Activated CD4-positive, alpha-beta T cell treated with anti-CD3 and anti-CD28 coated beads for 4 hours (primary cell): ENCODE data around the gene ESYT1.
A peak's percentile ranks its signal among the peaks of the same experiment; 100 is the strongest.
"Not testable (repeated sequence)": the region's sequence is repeated elsewhere in the genome, so short reads cannot be mapped to it uniquely, and the experiment has no call there.

Source experiments
- DNase-seq, 2 donors: peaks; one replicate each; pipeline ENCODE4 v3.0.0-alpha.2; 2020

Gene ESYT1

DNA sequence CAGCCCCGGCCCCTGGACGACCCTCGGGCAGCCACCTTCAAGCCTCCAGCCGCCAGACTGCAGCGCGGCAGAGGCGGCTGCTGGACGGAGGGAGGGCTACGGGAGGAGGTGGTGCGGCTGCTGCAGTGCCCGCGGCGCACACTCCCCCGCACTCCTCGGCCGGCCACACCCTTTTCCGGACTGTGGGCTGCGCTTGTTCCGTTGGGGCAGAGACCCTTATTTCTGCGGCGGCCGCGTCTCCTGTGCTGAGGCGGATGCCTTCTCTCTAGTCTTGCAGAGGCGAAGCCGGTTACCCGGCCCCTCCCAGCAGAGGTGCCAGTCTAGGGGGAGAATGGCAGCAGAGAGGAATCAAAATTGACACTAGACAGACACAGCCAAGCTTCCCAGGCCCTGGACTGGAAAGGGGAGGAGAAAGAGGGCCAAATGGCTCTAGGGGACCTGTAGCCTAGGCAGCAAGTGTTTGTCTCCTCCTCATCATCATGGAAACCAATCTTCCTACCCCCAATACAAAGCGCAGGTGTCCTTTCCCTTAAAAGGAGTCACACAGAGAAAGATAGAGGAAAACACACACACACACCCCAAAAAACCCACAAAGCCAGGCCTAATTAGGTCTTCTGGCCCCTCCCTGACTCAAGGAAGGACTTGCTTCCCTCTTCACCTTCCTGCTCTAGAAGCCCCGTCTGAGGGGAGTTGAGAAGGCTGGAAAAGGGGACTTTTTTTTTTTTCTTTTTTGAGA, 1.3 kb downstream of the ESYT1 start:
- DNase-seq: peak; percentile 58 to 69

- no peak for DNase-seq
These were observed 2.0 kb downstream of the ESYT1 start for GRCh38 chr12:56129942-56130495.

- no peak for DNase-seq
These were observed 2.8 kb downstream of the ESYT1 start for GRCh38 chr12:56130876-56131275.

- DNase-seq: no peak
These were observed 6.8 kb downstream of the ESYT1 start for GRCh38 chr12:56134897-56135296.

- no peak for DNase-seq
These were observed 9.9 kb downstream of the ESYT1 start for GRCh38 chr12:56137853-56138571.

DNA sequence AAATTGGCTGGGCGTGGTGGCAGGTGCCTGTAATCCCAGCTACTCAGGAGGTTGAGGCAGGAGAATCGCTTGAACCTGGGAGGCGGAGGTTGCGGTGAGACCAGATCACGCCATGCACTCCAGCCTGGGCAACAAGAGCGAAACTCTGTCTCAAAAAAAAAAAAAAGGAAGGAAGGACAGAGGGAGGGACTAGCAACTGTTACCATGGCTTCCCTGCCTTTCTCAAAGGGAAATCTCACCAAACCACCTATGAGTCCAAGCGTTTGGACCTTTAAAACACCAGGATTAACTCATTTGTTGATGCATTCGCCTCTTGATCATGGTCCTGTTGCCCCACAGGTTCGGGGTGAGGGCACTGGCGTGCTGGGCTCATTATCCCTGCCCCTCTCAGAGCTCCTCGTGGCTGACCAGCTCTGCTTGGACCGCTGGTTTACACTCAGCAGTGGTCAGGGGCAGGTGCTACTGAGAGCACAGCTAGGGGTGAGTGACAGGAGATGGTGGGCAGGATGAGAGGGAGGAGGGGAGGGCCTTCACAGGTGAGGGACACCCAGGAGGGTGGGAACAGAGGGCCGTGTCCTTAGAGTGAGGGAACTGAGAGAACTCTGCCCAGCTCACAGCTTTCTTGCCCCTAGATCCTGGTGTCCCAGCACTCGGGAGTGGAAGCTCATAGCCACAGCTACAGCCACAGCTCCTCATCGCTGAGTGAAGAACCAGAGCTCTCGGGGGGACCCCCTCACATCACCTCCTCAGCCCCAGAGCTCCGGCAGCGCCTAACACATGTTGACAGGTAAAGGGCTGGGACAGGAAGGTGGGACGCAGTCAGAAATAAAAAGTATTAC, 14.1 kb downstream of the ESYT1 start:
- DNase-seq: no peak

- no peak for DNase-seq
These were observed 15.2 kb downstream of the ESYT1 start for GRCh38 chr12:56143217-56143616.

GRCh38 chr12:56143870-56144269, 15.8 kb downstream of the ESYT1 start:
- DNase-seq: no peak

- no peak for DNase-seq
These were observed 17.1 kb downstream of the ESYT1 start for GRCh38 chr12:56145217-56145616.

GRCh38 chr12:56146492-56147460, 18.7 kb downstream of the ESYT1 start:
- no peak for DNase-seq

GRCh38 chr12:56150563-56150962, 22.5 kb downstream of the ESYT1 start:
- no peak for DNase-seq

DNA sequence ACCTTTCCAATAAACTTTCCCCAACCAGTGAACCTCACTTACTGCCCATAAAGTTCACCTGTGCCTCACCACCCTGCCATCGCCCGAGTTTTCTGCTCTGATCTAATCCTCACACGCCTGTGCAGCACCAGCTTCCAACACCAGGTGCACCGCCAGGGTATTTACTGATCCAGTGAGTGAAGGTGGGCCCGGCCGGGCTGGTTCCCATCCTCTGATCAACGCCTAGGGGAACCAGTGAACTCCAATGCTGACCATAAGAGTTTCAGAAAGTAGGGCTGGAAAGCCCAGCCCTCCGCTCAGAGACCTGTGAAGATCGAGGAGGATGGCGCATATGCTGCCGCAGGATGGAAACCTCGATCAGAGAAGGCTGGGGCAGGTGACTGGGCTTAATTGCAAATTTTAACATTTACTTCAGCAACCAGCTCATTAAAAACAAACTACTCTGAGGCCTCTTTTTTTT, 23.6 kb downstream of the ESYT1 start:
- DNase-seq: peak; percentile 65 to 70

DNA sequence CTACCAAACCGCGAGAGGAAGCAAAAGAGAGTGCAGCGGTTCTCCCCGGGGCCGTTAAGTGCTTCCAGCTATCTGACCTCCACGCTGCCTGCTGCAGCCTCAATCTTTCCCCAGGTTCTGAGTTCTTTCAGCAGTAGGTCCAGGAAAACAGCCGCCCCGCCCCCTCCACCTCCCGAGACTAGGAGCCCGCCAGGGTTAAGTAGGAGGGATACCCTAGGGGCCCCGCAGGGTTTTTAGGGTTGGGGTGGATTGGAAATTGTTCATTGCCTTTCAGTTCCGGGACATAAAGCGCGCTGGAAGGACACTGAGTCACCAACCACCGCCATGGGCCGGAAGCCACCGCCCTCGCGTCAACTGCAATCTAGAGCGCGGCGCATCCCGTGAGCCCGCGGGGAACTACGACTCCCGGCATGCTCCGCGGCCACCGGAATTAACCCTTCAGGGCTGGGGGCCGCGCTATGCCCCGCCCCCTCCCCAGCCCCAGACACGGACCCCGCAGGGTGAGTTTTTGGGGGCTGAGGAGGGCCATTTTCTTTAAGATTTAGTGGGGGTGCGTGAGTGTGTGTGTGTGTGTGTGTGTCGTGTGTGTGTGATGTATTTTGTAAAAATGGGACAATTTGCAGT, 24.2 kb downstream of the ESYT1 start, which contains the start of gene MYL6B:
MYL6B (plus strand) TSS at position 456 of the 624 bp plus-strand sequence. CDS start 1,332 bp downstream, outside the sequence.
- peak; percentile 92 for DNase-seq

DNA sequence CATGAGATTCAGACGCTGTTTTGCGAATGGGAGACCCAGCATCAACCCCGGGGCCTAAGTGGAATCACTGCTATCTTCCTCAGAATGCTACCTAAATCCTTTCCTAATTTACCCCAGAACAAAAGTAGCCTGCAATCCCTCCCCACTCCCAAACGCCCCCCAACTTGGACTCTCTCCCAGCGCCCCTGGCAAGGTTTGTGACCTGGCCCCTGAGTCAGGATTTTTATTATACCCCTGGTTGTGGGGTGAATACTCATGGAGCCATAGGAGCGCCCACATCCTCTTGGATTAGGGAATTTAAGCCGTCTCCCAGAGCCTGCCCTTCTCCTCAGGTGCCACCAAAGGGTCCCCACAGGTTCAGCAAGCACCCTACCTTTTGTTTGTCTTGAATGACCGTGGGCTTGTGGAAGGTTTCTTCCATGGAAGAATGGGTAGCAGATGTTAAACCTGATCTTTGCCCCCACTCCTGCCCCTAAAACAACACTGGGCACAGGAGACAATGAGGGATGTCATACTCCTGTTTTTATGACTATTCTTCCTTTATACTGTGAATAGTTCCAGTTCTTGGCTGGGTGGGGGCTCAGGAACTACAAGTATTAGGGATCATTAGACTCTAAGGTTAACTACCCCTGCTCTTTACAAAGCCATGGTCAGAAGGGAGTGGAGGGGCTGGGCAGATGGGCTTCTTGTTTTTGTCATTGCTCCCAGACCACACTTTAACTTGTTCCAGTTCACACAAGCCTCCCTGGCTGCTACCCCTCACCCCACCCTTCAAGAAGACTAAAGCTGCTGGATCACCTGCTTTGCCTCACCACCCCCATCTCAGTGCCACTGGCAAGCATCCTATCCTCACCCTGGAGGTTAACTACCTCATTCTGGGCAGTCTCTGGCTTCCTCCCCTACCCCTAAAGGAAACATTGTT, 24.9 kb downstream of the ESYT1 start:
- DNase-seq: no peak

GRCh38 chr12:56153678-56154065, 25.6 kb downstream of the ESYT1 start:
- no peak for DNase-seq

- no peak for DNase-seq
These were observed 26.2 kb downstream of the ESYT1 start for GRCh38 chr12:56154246-56154771.

- no peak for DNase-seq
These were observed 26.8 kb downstream of the ESYT1 start for GRCh38 chr12:56154818-56155217.

DNA sequence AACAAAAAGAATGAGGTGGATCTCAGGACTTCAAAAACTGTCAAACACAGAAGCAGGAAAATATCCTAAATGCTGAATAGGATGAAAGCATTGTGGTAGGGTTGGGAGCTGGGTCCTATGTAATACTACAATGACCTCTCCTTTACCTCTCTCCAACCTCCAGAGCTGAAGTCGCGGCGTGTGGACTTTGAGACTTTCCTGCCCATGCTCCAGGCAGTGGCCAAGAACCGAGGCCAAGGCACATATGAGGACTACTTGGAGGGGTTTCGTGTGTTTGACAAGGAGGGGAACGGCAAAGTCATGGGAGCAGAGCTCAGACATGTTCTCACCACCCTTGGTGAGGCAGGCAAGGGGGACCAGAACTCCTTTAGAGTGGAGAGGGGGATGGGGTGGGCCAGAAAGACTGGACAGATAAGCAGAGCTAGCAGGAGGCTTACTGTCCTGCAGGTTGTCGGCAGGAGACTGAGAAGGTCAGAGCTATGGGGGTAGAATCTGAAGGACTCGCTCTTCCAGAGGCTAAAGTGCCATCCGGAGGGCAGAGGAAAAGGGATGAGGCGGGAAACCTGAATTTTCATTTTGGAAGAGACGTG, 27.3 kb downstream of the ESYT1 start:
- DNase-seq: no peak

DNA sequence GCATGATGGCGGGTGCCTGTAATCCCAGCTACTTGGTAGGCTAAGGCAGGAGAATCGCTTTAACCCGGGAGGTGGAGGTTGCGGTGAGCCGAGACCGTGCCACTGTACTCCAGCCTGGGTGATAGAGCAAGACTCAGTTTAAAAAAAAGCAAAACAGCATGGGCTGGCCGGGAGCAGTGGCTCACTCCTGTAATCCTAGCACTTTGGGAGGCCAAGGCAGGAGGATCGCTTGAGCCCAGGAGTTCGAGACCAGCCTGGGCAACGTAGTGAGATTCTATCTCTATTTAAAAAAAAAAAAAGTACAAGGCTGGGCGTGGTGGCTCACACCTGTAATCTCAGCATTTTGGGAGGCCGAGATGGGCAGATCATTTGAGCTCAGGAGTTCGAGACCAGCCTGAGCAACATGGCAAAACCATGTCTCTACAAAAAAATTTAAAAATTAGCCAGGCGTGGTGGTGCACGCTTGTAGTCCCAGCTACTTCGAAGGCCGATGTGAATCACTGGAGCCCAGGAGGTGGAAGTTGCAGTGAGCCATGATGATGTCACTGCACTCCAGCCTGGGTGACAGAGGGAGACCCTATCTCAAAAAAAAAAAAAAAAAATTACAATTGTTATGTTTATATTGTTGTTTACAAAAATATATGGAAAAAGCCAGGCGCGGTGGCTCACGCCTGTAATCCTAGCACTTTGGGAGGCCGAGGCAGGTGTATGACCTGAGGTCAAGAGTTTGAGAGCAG, 28.6 kb downstream of the ESYT1 start:
- not testable (repeated sequence) for DNase-seq
